Pancreas (tissue), 10 donors: ENCODE measurements around the gene AUTS2. TPM values are rescaled to one million over a fixed set of nuclear protein-coding genes. Genes with fewer than 3 reads are reported as not detected.

ENCODE experiments used
- ATAC-seq, 4 donors: fragments of 200-7000 bp; cut with Tn5 transposase; one replicate each; pipeline versions ENCODE4 v1.8.0 to v1.9.1; 2020; ENCODE audit warnings: mild to moderate bottlenecking in 4 of 4, moderate library complexity in 4 of 4
- DNase-seq, 6 donors: peaks; one replicate each; pipeline ENCODE4 v3.0.0-alpha.2; 2020
- FAIRE-seq: peaks from 2 replicates; lab custom pipeline; 2012; peaks lifted over from hg19 to GRCh38; lab: Jason Lieb, UNC
- H3K27ac ChIP-seq, 4 donors: fragments of 200-600 bp; sonication (generic); 1 replicate in 3 of 4; 2 replicates in 1 of 4; pipeline versions ENCODE4 v1.5.0 to v1.8.0; 2020
- H3K27me3 ChIP-seq, 4 donors: fragments of 200-600 bp; one replicate each; pipeline ENCODE4 v1.8.0; 2021
- H3K36me3 ChIP-seq, 3 donors: fragments of 200-600 bp; sonication (generic) in 1 of 3; one replicate each; pipeline versions ENCODE4 v1.5.0 to v1.8.0; 2020 to 2021
- H3K4me1 ChIP-seq, 3 donors: fragments of 200-600 bp; one replicate each; pipeline ENCODE4 v1.8.0; 2021
- H3K4me3 ChIP-seq, 4 donors: fragments of 200-600 bp; sonication (generic) in 2 of 4; one replicate each; pipeline versions ENCODE4 v1.5.0 to v1.8.0; 2020 to 2021
- H3K9me3 ChIP-seq, 4 donors: fragments of 200-600 bp; one replicate each; pipeline ENCODE4 v1.8.0; 2021
- CTCF ChIP-seq, 4 donors: fragments of 200-600 bp; sonication (generic) in 3 of 4; IDR thresholded peaks; one replicate each; pipeline versions ENCODE4 v1.5.0 to v1.8.0; 2021; ENCODE audit warnings: antibody characterized with exemption in 4 of 4
- WGBS, 2 donors: extraction: QIAGEN DNeasy Blood & Tissue Kit; methylation state at CpG; one replicate each; pipeline ENCODE4 v1.1.7; 2013; 5-methylcytosine and 5-hydroxymethylcytosine counted together
- intact Hi-C, 3 donors: fragments of 100-400 bp; cut with DNase I; formaldehyde crosslinking; loops; one replicate each; pipeline versions ENCODE4 v1.11.1 to v1.14.2; 2022
- polyA plus RNA-seq, 2 donors: library from polyadenylated mRNA; stranded (reverse); fragments of 200-250 nt; gene quantifications; one replicate each; pipeline ENCODE4 v1.2.3, GENCODE V29; 2013
- total RNA-seq, 6 donors: library from RNA; stranded (reverse); fragmentation: NEBNext Ultra II Directional in 4 of 6; extraction: Animal tissue kit (Norgen Biotek cat#: 25700) in 4 of 6; gene quantifications; one replicate each; pipeline versions ENCODE4 v1.2.1 to v1.2.4, GENCODE V29; 2021 to 2023
- donor health status: healthy with polysubstance abuse.
- donor health status: DM: no; HTN: no; CAD: no; lungs with moderate emphysema.
- donor health status: DM: no; HTN: no; CAD: no.
- donor health status: control.
- donor health status: control.
- donor health status: Bipolar disorder and iron deficiency.
- donor health status: DM: yes; HTN: yes; CAD: no.
- donor health status: DM: no; HTN: no; CAD: no.
- donor health status: DM: no; HTN: no; CAD: no.
- donor health status: DM: yes; HTN: yes; CAD: no.

The AUTS2 gene
- total and polyA plus RNA-seq, 8 donors: 5.8 to 16.8 (median 9.9) TPM

- intact Hi-C loops: no loop called here
- DNase-seq: no peak
- 80 to 95% methylated on average over 1 of the region's 1 CpG for WGBS, 2 donors
- Histone ChIP-seq H3K4me3 (no peak overlapping the region), H3K27me3 (no peaks in the 10 kb centered on the region), H3K4me1 (no peaks in the 10 kb centered on the region), H3K9me3 (no peaks in the 10 kb centered on the region), H3K36me3 (no peaks in the 10 kb centered on the region), H3K27ac (no peak overlapping the region)
- no peak for FAIRE-seq
- ATAC-seq: no peak
- TF ChIP-seq CTCF (IDR thresholded peaks at IDR 0.05): no peak
These were observed 40.4 kb downstream of the AUTS2 start for GRCh38 chr7:69638674-69639073.

DNA sequence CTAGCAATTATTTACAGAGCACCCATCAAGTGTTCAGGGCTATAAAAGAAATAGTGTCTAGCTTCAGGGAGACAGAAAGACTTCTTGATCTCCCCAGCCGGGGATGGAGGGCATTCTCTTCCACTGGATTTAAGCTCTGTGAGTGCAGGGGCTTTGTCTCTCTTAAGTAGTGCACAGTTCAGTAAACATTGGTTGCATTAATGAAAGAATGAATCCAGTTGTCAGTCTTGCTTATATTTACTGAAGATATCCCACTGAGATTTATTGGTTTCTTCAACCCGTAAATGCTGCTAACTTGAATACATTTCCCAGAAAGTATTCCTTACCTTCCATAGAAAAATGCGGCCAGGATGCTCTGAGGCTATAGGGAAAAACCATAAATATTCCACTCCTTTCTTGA is 41.9 kb downstream of the AUTS2 start:
- no peak overlapping the region for H3K27ac ChIP-seq
- intact Hi-C loops: no loop called here
- H3K36me3 ChIP-seq: no peaks in the 10 kb centered on the region
- no peak for DNase-seq
- no peaks in the 10 kb centered on the region for H3K27me3 ChIP-seq
- H3K4me1 ChIP-seq: no peaks in the 10 kb centered on the region
- no peaks in the 10 kb centered on the region for H3K9me3 ChIP-seq
- H3K4me3 ChIP-seq: no peak overlapping the region
- TF ChIP-seq CTCF (IDR thresholded peaks at IDR 0.05): no peak
- FAIRE-seq: no peak
- ATAC-seq: no peak
- WGBS, 2 donors: 87 to 88% methylated on average over 3 of the region's 3 CpGs

GRCh38 chr7:69640925-69641594 is 42.8 kb downstream of the AUTS2 start:
- no peaks in the 10 kb centered on the region for H3K9me3 ChIP-seq
- no peaks in the 10 kb centered on the region for H3K4me1 ChIP-seq
- TF ChIP-seq CTCF (IDR thresholded peaks at IDR 0.05): no peak
- no peak overlapping the region for H3K4me3 ChIP-seq
- ATAC-seq (peak in 2 of 4 donors; percentile 69 to 72), FAIRE-seq (no peak), DNase-seq (no peak)
- H3K36me3 ChIP-seq: no peaks in the 10 kb centered on the region
- WGBS, 2 donors: 77 to 86% methylated on average over 5 of the region's 5 CpGs
- H3K27me3 ChIP-seq: no peaks in the 10 kb centered on the region
- H3K27ac ChIP-seq: no peak overlapping the region
- intact Hi-C loops: no loop called here

GRCh38 chr7:69643265-69643664 is 45.0 kb downstream of the AUTS2 start:
- intact Hi-C loops: no loop called here
- ATAC-seq (no peak), FAIRE-seq (no peak), DNase-seq (no peak)
- Histone ChIP-seq H3K27ac (no peak overlapping the region), H3K4me1 (no peaks in the 10 kb centered on the region), H3K36me3 (no peaks in the 10 kb centered on the region), H3K9me3 (no peaks in the 10 kb centered on the region), H3K27me3 (no peaks in the 10 kb centered on the region), H3K4me3 (no peak overlapping the region)
- no peak for TF ChIP-seq CTCF (IDR thresholded peaks at IDR 0.05)
- WGBS, 2 donors: 79 to 88% methylated on average over 4 of the region's 4 CpGs

DNA sequence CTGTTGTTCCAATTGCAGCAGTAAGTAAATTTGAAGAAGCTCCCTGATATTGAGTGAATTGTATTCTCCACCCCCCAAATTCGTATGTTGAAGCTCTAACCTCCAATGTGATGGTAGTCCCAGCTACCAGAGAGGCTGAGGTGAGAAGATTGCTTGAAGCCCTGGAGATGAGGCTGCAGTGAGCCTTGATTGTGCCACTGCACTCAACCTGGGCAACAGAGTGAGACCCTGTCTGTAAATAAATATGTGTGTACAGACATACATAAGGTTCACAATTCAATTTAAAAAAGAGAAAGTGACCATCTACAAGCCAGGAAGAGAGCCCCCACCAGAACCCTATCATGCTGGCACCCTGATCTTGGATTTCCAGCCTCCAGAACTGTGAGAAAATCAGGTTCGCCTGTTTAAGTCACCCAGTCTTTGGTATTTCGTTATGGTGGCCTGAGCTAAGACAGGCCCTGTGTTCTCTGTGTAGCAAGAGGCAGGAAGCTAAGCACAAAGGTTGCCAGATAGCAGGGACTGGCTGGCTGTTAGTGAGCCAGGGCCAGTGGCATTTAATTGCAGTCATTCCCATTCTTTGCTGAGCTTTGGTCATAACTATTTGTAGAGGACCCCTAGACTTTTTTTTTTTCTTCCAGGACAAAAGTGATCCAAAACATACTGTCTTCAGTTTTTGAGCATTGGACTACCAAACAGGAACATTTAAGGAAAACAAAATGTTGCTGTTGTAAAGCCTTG is 45.6 kb downstream of the AUTS2 start:
- 71 to 73% methylated on average over 3 of the region's 3 CpGs for WGBS, 2 donors
- DNase-seq (no peak), FAIRE-seq (no peak)

More for the DNA sequence above, 45.6 kb downstream of the AUTS2 start:
- Histone ChIP-seq H3K36me3 (no peaks in the 10 kb centered on the region), H3K27me3 (no peaks in the 10 kb centered on the region), H3K4me3 (no peak overlapping the region), H3K4me1 (no peaks in the 10 kb centered on the region), H3K27ac (no peak overlapping the region), H3K9me3 (no peaks in the 10 kb centered on the region)
- intact Hi-C loops: no loop called here
- no peak for TF ChIP-seq CTCF (IDR thresholded peaks at IDR 0.05)
- peak in 2 of 4 donors; percentile 32 to 35 for ATAC-seq
